Effector memory CD4-positive, alpha-beta T cell (primary cell): ENCODE data around the gene RASAL2.
"Not testable (repeated sequence)": the region's sequence is repeated elsewhere in the genome, so short reads cannot be mapped to it uniquely, and the experiment has no call there.

Experiments used
- DNase-seq, 3 donors: peaks; one replicate each; pipeline ENCODE4 v3.0.0-alpha.2; 2020
- H3K27ac ChIP-seq: 2 replicates; pipeline ENCODE4 v1.7.0; 2013; ENCODE audit warnings: mild to moderate bottlenecking, low read length, moderate library complexity; ENCODE audit not compliant: insufficient read depth, poor library complexity, severe bottlenecking
- H3K27me3 ChIP-seq: replicated peaks from 2 replicates; pipeline ENCODE4 v1.7.0; 2013; ENCODE audit warnings: mild to moderate bottlenecking, low read length; ENCODE audit not compliant: insufficient read depth, control insufficient read depth, poor library complexity, severe bottlenecking
- H3K36me3 ChIP-seq: 2 replicates; pipeline ENCODE4 v1.7.0; 2013; ENCODE audit warnings: mild to moderate bottlenecking, low read length, moderate library complexity; ENCODE audit not compliant: control insufficient read depth, insufficient read depth
- H3K4me1 ChIP-seq: 2 replicates; pipeline ENCODE4 v1.7.0; 2013; ENCODE audit warnings: low read length, mild to moderate bottlenecking; ENCODE audit not compliant: control insufficient read depth, insufficient read depth, poor library complexity, severe bottlenecking
- H3K4me3 ChIP-seq: 2 replicates; pipeline ENCODE4 v1.7.0; 2013; ENCODE audit warnings: low read length, low read depth, mild to moderate bottlenecking; ENCODE audit not compliant: insufficient read depth, poor library complexity, severe bottlenecking
- H3K9me3 ChIP-seq: 2 replicates; pipeline ENCODE4 v1.7.0; 2013; ENCODE audit warnings: mild to moderate bottlenecking, low read length, moderate library complexity; ENCODE audit not compliant: control insufficient read depth

Gene RASAL2

DNA sequence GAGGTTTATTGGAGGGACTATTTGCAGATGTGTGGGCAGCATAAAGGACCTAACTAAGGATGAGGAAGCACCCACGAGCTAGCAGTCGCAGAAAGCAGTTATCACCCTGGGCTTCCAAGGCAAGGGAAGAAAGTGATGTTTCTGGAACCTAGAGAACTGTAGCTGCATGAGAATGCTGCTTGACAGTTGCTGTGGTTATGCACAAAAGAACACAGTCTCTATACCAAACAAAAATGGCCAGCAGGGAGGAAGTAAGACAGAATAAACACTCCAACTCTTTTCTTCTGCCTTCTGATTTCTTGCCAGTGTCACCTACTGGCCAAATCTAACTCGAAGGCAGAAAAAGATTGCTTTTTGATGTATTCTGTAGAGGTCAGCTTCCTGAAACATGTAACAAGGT, 190.2 kb downstream of the RASAL2 start:
- no peaks in the 10 kb centered on the region for H3K36me3 ChIP-seq
- no peak overlapping the region for H3K4me3 ChIP-seq
- H3K27me3 ChIP-seq, result no peaks in the 10 kb centered on the region
- H3K4me1 ChIP-seq, result no peaks in the 10 kb centered on the region
- no peak overlapping the region for H3K27ac ChIP-seq
- no peak for DNase-seq
- H3K9me3 ChIP-seq, result no peaks in the 10 kb centered on the region

DNA sequence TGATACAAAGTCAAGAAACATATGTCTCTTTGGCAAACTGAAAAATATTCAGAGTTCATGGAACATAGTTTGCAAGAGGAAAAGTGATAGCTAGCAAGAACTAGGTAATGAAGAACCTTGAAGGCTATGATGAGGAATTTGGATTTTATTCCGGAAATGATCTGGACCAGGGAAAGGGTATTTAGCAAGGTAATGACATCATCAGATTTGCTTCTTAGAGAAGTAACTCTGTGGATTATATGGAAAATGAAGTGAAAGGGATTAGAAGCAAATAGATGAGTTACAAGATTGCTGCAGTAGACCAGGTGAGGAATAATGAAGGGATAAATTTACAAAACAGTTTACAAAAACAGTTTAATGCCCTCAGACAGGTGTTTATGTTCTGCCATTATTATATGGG, 197.3 kb downstream of the RASAL2 start:
- Histone ChIP-seq H3K36me3 (no peaks in the 10 kb centered on the region), H3K27ac (no peak overlapping the region), H3K4me3 (no peak overlapping the region), H3K9me3 (no peaks in the 10 kb centered on the region), H3K27me3 (no peaks in the 10 kb centered on the region), H3K4me1 (no peaks in the 10 kb centered on the region)
- no peak for DNase-seq

DNA sequence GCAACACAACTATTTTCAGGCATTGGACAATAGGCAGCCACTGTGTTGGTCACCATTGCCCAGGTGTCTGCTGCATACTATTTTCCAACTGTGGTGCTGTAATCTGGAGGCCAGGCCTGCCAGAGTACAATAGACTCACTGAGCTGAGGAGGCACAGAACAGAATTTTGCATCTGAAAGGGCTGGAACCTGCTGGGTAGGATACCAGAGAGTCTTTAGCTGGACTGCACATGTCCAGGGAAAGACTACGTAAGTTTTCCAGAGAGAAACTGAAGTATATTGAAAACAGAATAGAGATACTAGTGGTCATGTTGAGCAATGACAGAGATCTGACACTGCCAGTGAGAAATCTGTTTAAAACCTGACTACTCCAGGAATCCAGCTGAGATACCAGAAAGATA, 200.8 kb downstream of the RASAL2 start:
- H3K27me3 ChIP-seq, result no peaks in the 10 kb centered on the region
- H3K4me1 ChIP-seq, result no peaks in the 10 kb centered on the region
- DNase-seq, result no peak
- H3K9me3 ChIP-seq, result no peaks in the 10 kb centered on the region
- H3K4me3 ChIP-seq, result no peak overlapping the region
- H3K36me3 ChIP-seq, result no peaks in the 10 kb centered on the region
- no peak overlapping the region for H3K27ac ChIP-seq

DNA sequence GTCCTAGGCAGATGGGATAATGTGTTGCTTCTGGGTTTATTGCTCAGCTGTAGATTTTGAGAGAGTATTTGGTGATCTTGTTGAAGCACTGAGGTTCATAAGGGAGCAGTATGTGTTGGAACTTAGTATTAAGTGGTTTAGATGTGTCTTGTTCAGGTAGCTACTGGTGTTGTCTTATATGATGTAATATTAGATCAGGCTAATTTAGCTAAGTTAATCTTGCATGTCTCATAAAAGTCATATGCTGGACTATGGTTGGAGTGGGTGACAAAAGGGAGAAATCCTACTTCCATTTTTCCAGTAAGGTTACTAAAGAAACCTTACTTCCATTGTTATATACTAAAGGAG, 206.4 kb downstream of the RASAL2 start:
- Histone ChIP-seq H3K9me3 (no peaks in the 10 kb centered on the region), H3K27ac (no peak overlapping the region), H3K36me3 (no peaks in the 10 kb centered on the region), H3K27me3 (no peaks in the 10 kb centered on the region), H3K4me3 (no peak overlapping the region), H3K4me1 (no peaks in the 10 kb centered on the region)
- DNase-seq, result no peak

DNA sequence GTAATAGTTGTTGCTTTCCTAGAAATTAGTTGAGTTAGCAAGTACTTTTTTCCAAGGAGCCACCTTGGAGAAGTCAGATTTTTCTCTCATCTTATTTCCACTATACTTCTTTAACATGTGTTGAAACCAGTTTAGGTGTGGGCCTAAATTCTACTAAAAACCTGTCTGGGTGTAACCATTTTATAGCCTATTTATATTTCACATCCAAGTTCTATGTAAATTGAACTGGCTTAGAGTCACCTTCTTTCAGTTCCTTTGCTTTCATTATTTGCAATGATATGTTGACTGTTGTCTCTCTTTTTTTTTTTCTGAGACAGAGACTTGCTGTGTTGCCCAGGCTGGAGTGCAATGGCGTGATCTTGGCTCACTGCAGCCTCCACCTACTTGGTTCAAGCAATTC, 207.2 kb downstream of the RASAL2 start:
- no peaks in the 10 kb centered on the region for H3K4me1 ChIP-seq
- H3K4me3 ChIP-seq, result no peak overlapping the region
- no peak for DNase-seq
- no peaks in the 10 kb centered on the region for H3K27me3 ChIP-seq
- H3K36me3 ChIP-seq, result no peaks in the 10 kb centered on the region
- no peak overlapping the region for H3K27ac ChIP-seq
- H3K9me3 ChIP-seq, result no peaks in the 10 kb centered on the region

DNA sequence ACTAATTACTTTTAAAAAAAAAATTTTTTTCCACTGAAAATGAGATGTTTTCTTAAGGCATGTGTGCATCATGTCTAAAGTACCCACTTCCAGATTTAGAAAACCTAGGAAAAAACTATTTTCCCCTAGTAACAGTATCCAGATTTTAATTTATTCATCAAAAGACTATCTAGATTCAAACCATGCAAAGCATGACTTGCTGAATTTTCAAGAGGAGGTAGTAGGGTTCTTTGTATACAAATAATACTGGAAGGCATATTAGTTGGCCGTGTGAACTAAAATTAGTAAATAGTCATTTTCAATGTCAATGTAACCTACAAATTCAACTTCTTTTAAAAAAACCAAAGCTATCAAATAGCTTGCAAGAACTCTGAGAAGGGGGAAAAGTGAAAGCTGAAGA, 213.4 kb downstream of the RASAL2 start:
- Histone ChIP-seq H3K27ac (no peak overlapping the region), H3K4me1 (no peaks in the 10 kb centered on the region), H3K27me3 (no peaks in the 10 kb centered on the region), H3K9me3 (no peaks in the 10 kb centered on the region), H3K36me3 (no peaks in the 10 kb centered on the region), H3K4me3 (no peak overlapping the region)
- DNase-seq, result no peak

DNA sequence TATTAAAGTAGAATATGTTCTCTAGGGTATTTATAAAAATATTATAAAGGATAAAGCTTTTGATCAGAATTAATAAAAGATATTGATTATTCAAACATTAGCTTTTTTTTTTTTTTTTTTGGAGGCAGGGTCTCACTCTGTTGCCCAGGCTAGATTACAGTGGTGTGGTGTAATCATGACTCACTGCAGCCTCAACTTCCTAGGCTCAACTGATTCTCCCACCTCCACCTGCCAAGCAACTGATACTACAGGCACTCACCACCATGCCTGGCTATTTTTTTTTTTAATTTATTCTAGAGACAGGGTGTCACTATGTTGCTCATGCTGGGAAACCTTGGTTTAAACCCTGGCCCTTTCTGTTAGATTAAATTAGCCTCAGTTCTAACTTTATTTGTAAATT, 214.5 kb downstream of the RASAL2 start:
- H3K27ac ChIP-seq, result no peak overlapping the region
- no peaks in the 10 kb centered on the region for H3K27me3 ChIP-seq
- H3K4me3 ChIP-seq, result no peak overlapping the region
- H3K36me3 ChIP-seq, result no peaks in the 10 kb centered on the region
- no peaks in the 10 kb centered on the region for H3K4me1 ChIP-seq
- DNase-seq, result no peak
- H3K9me3 ChIP-seq, result no peaks in the 10 kb centered on the region

DNA sequence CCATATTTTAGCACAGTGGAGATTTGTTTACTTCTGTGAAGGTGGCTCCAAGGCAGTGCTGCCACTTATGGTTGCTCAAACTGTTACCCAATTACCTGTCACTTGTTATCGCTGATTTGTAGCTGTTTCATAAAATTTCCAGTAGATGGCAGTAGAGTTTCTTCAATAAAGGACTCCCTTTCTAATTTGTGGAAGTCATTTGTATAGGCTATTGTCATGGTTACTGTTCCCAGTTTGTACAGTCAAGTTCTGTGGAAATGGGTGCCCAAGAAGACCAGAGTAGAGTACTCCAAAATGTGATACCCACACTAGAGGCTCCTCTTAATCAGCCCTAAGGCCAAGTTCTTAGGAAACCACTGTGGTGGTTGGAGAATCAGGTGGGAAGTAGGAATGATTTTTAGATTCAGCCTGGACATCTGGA, 216.8 kb downstream of the RASAL2 start:
- Histone ChIP-seq H3K9me3 (no peaks in the 10 kb centered on the region), H3K27me3 (no peaks in the 10 kb centered on the region), H3K36me3 (no peaks in the 10 kb centered on the region), H3K4me3 (no peak overlapping the region), H3K4me1 (no peaks in the 10 kb centered on the region), H3K27ac (no peak overlapping the region)
- DNase-seq, result no peak

DNA sequence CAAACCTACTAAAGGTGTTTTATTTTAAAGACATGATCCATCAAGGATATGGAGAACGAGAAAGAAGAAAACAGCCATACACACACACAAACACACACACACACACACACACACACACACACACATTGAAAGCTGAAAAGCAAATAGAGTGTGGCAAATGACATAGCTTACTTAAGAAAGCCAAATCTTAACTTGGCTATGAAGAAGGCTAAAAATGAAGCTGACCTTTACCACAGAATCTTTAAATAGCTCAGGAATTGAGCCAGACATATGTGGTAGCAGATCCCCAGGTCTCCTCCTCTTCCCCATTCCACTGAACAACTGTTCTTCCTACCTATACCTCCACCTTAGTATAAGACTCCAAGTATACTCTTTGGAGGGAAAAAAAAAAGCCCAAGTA, 217.3 kb downstream of the RASAL2 start:
- no peak for DNase-seq
- no peak overlapping the region for H3K27ac ChIP-seq
- no peak overlapping the region for H3K4me3 ChIP-seq
- H3K36me3 ChIP-seq, result no peaks in the 10 kb centered on the region
- no peaks in the 10 kb centered on the region for H3K27me3 ChIP-seq
- no peaks in the 10 kb centered on the region for H3K4me1 ChIP-seq
- no peaks in the 10 kb centered on the region for H3K9me3 ChIP-seq

DNA sequence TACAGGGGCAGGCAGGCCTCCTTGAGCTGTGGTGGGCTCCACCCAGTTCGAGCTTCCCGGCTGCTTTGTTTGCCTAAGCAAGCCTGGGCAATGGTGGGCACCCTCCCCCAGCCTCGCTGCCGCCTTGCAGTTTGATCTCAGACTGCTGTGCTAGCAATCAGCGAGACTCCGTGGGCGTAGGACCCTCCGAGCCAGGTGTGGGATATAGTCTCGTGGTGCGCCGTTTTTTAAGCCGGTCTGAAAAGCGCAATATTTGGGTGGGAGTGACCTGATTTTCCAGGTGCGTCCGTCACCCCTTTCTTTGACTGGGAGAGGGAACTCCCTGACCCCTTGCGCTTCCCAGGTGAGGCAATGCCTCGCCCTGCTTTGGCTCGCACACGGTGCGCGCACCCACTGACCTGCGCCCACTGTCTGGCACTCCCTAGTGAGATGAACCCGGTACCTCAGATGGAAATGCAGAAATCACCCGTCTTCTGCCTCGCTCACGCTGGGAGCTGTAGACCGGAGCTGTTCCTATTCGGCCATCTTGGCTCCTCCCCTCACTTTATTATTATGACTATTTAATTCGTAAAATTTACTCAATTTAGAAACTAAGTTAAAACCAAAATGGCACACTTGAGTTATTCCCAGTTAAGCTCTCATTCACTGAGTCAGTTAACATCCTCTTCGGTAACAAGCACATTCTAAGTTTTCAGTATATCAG, 226.5 kb downstream of the RASAL2 start:
- not testable (repeated sequence) for H3K4me3 ChIP-seq, H3K36me3 ChIP-seq, H3K27ac ChIP-seq, H3K4me1 ChIP-seq, H3K27me3 ChIP-seq, H3K9me3 ChIP-seq, DNase-seq
